Activated effector memory CD4-positive, alpha-beta T cell treated with Interleukin-2 at 50 U/mL for 16 hours (primary cell): Measurements from ENCODE around the gene C18orf32.
"Not testable (repeated sequence)": the region's sequence is repeated elsewhere in the genome, so short reads cannot be mapped to it uniquely, and the experiment has no call there.

Experiments used
- DNase-seq: peaks from one replicate; pipeline ENCODE4 v3.0.0-alpha.2; 2020

The C18orf32 gene

DNA sequence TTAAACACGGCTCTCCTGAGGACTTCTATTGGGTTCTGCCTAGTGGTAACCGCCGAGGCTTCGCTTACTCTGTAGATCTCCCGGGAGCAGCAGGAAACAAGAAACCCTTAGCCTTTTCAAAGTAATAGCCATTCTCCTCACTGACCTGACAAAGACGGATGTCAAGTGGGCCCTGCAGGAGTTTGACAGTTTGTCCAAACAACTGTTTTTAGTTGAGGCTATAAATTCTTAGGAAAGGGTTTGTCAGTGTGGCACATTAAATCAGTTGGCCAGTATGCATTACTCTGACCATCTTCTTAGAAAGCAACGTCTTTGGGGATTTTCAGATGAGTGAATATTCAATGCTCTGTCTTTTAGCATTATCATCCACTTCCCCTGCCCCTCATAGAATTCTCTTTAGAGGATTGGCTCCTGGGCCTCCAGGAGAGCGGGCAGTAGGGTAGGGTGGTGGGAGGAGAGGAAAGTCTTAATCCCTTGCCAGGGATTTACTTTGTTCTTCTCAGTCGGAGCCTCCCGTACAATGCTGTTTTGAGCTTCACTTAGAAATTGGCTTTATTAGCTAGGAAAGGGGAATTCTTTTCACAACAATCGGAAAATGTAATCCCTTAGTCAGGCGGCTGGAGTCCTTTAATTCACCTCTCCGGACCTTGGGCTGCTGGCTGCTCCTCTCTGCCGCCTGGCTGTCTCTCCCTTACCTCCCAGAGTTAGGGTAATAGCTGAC lies 13.3 kb upstream of the C18orf32 start:
- no peak for DNase-seq

DNA sequence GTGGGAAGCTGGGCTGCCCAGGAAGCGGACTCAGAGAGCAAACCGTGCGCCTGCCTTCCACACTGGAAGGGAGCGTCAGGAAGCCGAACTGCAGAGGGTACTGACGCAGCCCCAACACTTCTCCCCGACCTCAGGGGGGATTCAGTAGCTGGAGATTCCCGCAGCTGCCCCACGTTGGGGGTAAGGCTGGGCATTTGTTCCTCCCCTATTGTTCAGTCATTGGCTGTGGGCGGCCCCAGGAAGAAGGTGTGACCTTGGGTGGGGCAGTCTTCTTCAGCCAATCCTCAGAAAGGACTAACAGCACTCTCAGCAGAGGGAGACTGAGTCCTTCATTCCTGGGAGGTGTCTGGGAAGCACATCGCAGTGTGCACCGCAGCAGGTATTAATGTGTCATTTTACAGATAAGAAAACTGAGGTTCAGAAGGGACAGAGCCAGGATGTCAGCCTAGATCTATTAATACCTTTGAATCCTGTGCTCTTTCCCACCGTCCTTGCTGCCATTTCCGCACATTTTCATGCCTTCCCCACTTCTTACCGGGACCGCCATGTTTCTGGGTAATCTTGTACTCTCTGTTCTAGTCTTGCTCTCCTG lies 12.1 kb upstream of the C18orf32 start:
- DNase-seq: no peak

DNA sequence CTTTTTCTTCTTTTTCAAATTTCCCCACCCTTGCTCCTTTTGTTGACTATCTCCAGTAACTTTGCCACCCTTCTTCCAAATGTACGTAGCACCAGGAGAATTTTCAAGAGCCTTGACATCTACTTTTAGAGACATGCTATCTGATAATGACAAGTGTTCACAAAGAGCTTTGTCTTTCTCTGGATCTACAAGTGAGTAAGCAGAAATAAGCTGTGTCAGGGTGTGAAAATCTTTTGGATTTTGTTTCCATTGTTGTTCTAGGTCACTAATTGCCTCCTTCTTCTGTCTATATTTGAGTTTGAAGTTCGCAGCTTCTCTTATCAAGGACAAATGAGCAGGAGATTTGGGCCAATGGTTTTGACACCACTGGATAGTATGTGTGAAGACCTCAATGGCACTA lies 8.4 kb upstream of the C18orf32 start:
- no peak for DNase-seq

GRCh38 chr18:49495076-49495475 lies 8.0 kb upstream of the C18orf32 start:
- no peak for DNase-seq

DNA sequence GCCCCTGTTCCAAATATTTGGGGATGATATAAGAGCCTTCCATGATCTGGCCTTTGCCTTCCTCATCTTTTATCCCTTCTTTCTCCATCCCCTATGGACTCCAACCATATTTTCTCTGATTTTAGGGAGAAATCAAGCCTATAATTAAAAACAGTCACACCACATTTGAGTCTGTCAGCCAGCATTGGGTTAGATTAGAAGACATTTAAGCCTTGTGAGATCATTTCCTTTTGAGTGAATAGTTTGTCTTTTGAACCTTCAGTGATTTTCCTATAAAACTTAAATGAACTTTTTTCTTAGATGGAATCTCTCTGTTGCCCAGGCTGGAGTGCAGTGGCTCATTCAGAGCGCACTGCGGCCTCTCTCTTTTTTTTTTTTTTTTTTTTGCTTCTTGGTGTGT lies 7.6 kb upstream of the C18orf32 start:
- DNase-seq: no peak

DNA sequence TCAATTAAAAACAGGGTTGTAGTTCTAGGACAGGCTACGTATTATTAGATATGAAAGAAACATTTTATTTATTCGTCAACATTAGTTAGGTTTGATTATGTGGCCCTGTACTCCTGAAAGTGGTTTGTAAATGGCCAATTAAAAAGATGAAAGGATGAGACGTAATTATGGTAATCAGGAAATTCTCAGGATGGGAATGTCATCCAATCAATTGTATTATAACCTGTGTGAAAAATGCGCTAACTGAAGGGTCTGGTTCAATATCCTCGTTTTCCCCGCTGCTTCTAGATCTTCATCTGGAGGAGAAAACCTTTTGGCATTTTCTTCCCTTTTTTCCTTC lies 5.6 kb upstream of the C18orf32 start:
- DNase-seq: no peak

DNA sequence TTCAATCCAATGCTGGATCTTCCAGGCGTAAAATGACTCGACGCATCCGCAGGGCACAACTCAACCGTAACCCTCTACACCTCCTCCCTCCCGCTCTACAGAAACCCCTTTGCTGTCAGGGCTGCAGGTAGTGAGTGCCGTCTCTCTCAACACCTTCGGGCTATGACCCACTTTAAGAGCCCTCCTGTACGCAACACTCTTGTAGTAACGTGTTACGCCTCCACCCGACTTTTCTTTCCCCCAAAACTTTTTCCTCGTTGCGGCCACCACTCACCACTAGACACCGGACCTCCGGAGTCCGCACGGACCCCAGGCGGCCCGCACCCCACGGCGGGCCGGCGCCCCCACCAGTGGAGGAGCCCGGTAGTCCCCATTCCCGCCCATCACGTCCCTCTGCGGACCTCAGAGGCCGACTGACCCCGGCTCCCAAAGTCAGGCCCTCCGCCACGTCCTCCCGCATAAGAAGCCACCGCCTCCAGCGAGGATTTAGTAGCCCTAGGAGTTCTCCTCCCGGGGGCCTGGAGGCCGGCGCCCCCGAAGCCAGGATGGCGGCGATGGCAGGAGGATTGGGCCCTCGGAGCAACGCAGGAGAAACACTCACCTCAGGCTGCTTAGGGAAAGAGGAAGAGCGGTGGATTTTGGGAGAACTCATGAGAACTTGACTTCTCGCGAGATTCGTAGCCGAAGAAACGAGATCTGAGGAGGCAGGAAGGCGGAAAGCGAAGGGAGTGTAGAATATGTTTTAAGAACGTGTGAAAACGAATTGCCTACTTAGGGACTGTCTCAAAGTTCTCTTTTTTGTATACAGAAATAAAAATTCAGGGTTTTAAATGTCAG lies 5.0 kb upstream of the C18orf32 start, which contains the start of gene RPL17:
Gene RPL17 (minus strand): TSS at position 609 of the 837 bp plus-strand sequence.
- DNase-seq: peak; percentile 71

- DNase-seq: no peak
Measured at GRCh38 chr18:49491534-49491856, 4.5 kb upstream of the C18orf32 start.

DNA sequence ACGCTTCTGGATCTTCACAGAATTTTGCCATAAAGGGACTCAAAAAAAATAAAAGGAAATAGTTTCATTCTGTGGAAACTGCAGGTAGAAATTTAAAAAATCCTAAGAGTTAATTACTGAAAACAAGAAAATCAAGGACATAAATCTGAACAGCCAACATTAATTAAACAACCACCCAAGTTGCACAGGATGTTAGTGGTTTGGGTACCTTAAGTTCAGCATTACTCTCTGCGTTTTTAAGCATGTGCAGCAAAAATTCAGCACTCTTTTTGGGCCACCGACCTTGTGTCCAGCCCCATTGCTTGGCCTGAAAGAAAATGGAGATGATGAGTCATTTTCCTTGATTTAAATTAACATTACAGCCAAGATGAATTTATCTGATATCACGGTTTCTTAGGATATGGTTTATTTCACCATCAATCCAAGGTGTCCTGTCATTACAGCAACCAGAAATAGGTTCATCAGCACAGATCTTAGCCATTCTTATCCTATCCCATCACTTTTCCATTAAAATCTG lies 3.3 kb upstream of the C18orf32 start:
- no peak for DNase-seq

DNA sequence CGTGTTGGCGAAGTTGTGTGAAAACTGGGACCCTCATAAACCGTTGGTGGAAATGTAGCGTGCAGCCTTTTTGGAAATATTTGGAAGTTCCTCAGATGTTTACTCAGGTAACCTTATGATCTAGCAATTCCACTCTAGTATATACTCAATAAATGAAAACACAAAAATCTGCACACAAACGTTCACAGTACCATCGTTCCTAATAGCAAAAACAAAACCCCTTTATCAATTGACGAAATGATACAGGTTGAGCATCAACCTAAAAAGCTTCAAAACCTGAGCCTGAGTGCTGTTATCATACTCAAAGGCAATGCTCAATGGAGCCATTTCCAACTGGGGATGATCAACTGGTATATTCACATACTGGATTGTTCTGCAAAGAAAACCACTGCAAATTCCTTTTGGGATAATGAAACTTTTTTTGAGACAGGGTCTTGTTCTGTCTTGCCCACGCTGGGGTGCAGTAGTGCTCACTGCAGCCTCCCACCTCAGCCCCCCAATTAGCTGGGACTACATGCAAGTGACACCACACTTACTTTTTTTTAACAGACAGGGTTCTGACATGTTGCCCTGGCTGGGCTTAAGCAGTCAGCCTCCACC lies 777 bp upstream of the C18orf32 start:
- DNase-seq: no peak

- no peak for DNase-seq
Measured at GRCh38 chr18:49486606-49486952, 455 bp downstream of the C18orf32 start.

DNA sequence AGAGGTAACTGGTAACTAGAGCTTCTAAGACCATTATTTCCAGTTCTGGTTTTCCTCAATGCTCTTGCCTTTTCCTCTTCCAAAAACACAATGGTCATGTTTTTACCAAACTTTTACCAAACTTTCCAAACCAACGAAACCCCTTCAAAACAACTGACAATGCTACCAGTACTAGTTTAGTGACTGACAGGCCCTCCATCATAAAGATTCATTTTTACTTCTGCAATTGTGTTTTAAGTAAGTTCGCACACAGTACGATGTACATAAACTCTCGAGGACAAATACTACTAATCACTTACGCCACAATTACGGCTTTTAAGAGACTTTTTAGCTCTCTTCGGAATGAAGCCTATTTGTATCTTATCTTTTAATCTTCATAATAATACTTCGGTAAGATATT lies 900 bp downstream of the C18orf32 start:
- DNase-seq: no peak

DNA sequence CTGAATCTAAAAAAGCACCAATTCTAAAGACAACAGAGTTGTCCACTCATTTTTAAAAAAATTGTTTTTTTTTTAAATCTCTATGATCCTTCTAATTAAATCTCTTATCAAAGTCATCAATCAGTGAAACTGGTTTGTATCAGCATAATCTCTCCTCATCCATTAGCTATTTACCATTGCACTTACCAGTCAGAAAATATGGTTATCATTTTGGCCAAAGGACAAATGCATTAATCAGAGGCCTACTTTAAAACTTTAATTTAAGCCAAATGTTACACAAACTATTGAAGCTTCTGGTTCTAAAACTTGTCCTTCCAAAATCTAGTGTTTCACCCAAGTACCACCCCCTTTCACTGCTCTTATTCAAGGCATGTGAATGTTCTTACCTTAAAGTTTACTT lies 3.8 kb downstream of the C18orf32 start:
- no peak for DNase-seq

DNA sequence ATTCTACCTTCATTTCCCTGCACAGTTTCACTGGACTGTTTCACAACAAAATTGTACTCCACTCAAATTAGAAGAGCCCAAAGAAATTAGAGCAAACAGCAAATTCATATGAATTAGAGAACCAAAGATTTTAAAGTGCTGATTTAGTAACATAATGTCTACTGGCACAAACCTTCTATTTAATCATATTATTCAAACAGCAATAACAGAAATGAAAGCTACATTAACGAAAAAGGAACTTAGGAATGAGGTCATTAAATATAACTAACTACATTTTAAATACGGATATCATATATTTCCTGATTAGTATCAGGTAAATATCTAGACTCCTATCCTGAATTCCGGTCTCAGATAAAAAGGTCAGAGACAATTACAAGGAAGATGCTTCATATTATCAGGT lies 5.1 kb downstream of the C18orf32 start:
- no peak for DNase-seq

DNA sequence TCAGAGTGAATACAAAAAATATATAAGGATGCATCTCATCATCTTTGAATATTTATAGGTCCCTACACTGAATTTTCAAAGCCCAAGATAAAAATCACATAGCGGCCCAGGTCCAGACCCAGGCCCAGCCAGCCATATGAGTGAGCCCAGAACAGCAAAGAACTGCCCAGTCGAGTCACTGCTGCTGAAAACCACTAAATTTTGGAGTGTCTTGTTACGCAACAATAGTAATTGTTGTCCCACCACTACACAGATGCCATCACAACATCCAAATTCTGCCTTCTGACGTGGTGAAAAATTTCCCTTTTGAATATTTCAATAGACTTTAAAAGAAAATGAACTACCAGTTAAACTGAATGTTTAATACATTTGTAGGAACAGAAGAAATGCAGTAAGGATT lies 5.7 kb downstream of the C18orf32 start:
- no peak for DNase-seq

DNA sequence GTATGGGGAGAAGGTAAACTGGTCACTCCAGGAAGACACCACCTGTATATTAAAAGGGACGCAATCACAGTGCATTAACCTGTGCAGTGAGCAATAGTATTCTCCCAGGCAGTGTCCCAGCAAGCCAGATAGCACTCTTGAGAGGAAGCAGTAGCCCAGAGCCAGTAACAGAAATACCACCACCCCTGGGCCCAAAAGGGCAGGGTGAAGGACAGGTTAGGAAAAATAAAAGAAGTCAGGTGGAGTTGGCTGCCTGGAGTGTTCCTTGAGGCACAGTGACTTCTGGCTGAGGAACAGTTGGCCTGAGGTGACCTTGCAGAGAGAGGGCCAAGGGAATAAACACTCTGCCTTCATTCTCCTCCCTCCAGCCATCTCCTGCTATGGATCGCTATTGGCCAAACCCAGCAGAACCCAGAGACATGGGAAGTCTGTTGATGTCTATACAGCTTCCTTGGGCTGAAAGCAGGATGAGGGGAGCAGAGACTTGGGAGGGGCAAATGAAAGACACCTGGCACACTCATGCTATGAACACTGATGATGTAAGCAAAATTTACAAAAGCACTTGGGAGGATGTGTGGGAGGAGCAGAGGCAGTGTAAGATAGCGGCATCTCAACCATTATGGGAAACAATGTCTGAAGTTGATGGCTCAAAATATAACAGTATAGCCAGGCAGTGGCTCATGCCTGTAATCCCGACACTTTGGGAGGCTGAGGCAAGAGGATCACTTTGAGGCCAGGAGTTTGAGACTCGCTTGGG lies 7.5 kb downstream of the C18orf32 start:
- DNase-seq: no peak

DNA sequence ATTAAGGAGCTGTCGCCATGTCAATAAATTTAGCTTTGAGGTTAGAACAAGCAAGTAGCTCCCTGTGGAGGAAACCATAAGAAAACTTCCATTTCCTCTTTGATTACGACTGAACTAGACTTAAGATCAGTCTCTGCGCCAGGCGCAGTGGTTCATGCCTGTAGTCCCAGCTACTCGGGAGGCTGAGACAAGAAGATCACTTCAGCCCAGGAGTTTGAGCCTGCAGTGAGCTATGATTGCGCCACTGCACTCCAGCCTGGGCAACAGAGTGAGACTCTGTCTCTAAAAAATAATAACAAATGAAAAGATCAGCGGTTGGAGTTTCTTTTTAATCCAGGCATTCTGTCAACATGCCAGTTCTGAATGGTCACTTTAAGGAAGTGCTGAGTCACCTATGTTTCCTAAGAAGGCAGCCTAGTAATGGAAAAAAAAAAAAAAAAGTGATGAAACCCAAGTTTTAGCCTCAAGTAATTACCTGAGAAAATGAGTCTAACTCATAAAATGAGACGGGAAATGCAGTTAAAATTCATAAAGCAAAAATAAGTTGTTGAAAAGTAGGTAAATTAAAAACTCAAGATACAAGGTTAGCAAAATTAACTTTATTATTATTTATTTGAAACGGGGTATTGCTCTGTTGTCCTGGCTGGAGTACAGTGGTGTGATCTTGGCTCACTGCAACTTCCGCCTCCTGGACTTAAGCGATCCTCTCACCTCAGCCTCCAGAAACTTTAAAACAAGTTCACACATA lies 10.2 kb downstream of the C18orf32 start:
- DNase-seq: no peak

DNA sequence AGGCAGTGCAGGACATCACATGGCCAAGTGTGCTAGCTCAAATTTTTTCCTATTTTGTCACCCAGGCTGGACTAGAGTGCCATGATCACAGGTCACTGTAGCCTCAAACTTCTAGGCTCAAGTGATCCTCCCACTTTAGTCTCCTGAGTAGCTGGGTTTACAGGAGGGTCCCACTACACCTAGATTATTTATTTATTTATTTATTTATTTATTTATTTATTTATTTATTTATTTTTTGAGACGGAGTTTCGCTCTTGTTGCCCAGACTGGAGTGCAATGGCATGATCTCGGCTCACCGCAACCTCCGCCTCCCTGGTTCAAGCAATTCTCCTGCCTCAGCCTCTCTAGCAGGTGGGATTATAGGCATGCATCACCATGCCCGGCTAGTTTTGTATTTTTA lies 12.1 kb downstream of the C18orf32 start:
- DNase-seq: not testable (repeated sequence)

DNA sequence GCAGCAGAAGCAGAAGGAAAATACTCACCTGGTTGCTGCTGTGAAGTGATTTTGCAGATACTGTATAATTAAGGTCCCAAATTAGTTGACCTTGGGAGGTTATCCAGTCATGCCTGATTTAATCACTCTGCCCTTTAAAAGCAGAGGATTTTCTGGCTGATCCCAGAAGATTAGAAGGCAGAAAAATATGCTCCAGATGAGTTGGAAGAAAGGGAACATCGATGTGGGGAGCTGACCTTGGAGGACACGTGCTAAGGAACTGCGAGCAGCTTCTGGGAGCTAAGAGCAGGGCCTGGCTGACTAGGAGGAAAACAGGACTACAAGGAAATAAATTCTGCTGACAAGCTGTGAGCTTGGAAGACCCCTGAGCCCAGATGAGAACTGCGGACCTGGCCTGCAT lies 13.3 kb downstream of the C18orf32 start:
- no peak for DNase-seq

GRCh38 chr18:49472459-49472858 lies 14.6 kb downstream of the C18orf32 start:
- DNase-seq: no peak

GRCh38 chr18:49471532-49471931 lies 15.5 kb downstream of the C18orf32 start:
- DNase-seq: no peak

GRCh38 chr18:49467599-49467998 lies 19.4 kb downstream of the C18orf32 start:
- no peak for DNase-seq
